AG10803 (cell line): ENCODE results near the gene TULP4.
A peak's percentile ranks its signal among the peaks of the same experiment; 100 is the strongest.

Experiments
- DNase-seq: peaks from one replicate; pipeline ENCODE4 v3.0.0; 2010; ENCODE audit warnings: low read depth
- H3K4me3 ChIP-seq: 2 replicates; pipeline ENCODE4 v1.5.1; 2011; ENCODE audit warnings: mild to moderate bottlenecking, low read length, control low read depth
- TF ChIP-seq, protein P1 (sequence below): conservative IDR thresholded peaks from 2 replicates; pipeline ENCODE4 v1.5.1; 2011; ENCODE audit warnings: mild to moderate bottlenecking, low read length, control low read depth, inconsistent platforms

TULP4 gene

DNA sequence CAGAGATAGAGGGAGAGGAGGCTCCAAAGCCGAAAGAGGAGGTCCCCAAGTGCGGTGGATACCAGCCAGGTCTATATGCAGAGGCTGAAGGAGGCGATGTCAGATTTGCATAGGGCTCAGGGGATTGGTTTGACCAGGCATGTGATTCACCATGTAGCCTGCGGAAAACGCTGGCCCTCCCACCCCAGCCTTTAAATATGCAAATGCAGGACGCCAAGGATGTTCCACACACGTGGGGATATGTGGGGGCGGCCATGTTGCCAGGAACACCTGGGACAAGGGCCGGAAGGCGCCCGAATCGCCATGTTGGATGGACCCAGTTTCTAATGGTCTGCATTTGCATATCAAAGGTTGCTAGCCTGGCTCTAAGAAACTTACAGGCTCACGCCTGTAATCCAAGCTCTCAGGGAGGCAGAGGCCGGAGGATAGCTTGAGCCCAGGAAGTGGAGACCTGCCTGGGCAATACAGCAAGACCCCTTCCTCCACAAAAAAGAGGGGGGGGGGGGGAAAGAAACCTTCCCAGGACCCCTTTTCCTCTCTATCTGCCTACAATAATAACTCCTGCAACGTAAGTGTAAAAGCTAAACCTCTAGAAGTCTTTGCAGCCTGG, 110.5 kb downstream of the TULP4 start:
- H3K4me3 ChIP-seq, result no peak overlapping the region
- TF ChIP-seq, protein P1, sequence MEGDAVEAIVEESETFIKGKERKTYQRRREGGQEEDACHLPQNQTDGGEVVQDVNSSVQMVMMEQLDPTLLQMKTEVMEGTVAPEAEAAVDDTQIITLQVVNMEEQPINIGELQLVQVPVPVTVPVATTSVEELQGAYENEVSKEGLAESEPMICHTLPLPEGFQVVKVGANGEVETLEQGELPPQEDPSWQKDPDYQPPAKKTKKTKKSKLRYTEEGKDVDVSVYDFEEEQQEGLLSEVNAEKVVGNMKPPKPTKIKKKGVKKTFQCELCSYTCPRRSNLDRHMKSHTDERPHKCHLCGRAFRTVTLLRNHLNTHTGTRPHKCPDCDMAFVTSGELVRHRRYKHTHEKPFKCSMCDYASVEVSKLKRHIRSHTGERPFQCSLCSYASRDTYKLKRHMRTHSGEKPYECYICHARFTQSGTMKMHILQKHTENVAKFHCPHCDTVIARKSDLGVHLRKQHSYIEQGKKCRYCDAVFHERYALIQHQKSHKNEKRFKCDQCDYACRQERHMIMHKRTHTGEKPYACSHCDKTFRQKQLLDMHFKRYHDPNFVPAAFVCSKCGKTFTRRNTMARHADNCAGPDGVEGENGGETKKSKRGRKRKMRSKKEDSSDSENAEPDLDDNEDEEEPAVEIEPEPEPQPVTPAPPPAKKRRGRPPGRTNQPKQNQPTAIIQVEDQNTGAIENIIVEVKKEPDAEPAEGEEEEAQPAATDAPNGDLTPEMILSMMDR, result no peak
- DNase-seq, result no peak

DNA sequence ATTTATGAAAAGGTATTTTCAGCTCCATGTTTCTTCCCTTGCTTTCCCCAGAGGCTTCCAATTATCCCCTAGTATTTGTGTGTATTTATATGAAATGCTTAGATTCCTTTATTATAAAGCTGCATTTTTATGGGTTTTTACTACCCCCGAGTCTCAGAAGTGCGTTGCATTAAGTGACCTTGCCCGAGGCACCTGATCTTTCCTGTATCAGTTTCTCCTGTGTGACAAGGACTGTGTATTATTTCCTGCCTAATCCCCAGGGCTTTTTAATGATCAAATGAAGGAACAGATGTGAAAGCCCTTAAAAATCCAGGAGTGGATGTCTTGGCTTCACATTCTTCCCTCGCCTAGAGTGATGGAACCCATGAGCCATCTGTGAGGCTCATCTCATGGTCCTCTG, 118.8 kb downstream of the TULP4 start:
- TF ChIP-seq, protein P1, result no peak
- DNase-seq, result no peak
- H3K4me3 ChIP-seq, result no peak overlapping the region

DNA sequence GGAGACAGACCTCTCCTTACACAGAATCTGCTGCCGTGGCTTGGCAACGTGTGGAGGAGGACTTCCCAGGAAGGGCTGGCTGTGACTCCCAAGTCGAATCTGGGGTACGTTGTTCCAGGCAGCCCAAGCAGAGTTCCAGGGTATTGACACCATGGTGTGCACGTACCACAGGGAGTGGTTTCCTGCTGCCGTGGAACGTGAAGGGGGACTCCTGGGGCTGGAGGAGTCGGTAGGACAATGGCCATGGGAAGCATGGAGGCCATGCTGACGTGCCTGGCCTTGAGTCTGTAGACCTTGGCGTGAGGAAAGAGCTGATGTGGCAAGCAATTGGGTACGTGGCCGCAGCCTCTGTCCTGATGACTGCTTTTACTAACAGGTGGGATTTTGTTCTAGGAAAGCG, 119.3 kb downstream of the TULP4 start:
- H3K4me3 ChIP-seq, result no peak overlapping the region
- TF ChIP-seq, protein P1, result no peak
- DNase-seq, result no peak

DNA sequence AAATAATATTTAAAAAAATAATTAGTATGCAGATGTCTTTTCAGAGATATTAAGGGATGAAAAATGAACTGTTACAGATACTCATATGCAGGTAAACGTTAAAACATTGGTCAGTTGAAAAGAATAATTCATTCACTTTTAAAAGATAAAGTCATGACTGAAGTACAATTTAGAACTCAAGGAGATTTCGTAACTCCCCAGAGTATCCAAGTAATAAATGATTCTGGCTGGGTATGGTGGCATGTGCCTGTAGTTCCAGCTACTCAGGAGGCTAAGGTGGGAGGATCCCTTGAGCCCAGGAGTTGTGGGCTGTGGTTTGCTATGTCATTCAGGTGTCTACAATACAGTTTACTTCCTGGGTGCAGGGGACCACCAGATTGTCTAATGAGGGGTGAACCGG, 125.3 kb downstream of the TULP4 start:
- H3K4me3 ChIP-seq, result no peak overlapping the region
- TF ChIP-seq, protein P1, result no peak
- peak; percentile 9 for DNase-seq

DNA sequence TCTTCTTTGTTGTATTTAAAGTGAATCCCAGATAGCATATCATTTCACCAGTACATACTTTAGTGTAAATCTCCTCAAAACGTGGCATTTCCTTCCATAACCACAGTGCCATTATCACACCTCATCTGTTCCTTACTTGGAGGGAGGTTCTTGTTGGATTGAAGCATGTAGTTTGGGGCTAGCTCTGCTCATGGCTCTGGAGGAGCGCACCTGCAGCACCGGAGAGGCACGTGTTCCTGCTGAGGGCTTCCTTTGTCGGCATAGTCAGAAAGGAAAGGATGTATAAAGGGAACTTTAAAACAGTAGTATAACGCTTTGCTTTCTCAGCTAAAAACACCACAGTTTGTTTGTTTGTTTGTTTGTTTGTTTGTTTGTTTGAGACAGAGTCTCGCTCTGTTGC, 126.0 kb downstream of the TULP4 start:
- TF ChIP-seq, protein P1, result no peak
- no peak for DNase-seq
- H3K4me3 ChIP-seq, result no peak overlapping the region

DNA sequence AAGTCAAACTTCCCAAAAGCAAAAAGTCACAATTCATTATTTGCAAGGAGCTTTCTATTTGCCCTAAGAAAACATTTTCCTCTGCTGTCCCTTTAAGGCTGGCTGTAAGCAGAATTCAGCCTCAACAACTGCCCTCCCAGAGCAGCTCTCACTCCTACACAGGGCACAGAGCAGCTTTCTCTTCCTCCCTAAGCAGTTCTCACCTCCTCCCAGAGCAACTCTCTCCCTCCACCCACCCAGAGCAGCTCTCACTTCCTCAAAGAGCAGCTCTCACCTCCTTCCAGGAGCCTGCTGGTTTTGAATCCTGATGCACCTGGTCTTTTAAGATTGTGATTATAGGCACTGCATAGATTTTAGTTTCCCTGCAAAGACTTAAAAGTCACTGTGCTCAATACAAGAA, 127.0 kb downstream of the TULP4 start:
- TF ChIP-seq, protein P1, result no peak
- no peak overlapping the region for H3K4me3 ChIP-seq
- DNase-seq, result no peak

DNA sequence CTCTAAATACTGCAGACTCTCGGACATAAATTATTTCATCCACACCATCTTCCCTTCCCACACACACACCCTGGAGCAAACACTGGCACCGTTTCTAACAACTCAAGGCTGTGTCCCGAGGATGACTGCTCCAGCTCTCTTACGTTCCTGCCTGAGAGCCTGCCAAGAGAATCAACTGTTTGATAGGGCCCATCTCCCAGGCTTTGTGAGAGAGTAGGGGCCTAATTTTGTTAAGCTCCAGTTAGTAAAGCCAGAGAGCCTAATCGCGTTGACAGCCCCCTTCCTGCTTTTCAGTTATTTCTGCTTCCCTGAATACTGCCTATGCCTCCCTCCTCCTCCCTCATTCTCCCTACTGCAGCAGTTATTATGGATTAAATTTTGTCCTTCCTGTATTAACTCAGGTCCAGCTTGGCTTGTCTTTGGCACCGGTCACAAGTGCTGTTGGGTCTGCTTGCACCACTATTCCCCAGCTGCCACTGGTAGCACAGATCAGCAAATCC, 129.5 kb downstream of the TULP4 start:
- peak; percentile 34 for DNase-seq
- H3K4me3 ChIP-seq, result no peak overlapping the region
- TF ChIP-seq, protein P1, result no peak
